NAMALWA (cell line): Measurements from ENCODE around the gene HLA-DQA1.
A peak's percentile ranks its signal among the peaks of the same experiment; 100 is the strongest.
"Not testable (repeated sequence)": the region's sequence is repeated elsewhere in the genome, so short reads cannot be mapped to it uniquely, and the experiment has no call there.

ENCODE experiments used
- DNase-seq: peaks from one replicate; pipeline ENCODE4 v3.0.0-alpha.2; 2015; ENCODE audit warnings: low spot score

Gene HLA-DQA1

GRCh38 chr6:32637219-32637880, at the start of gene HLA-DQA1:
TSS of gene HLA-DQA1 (plus strand) at chr6:32637406. CDS start at chr6:32637459, 53 bp downstream.
- peak; percentile 93 for DNase-seq

- no peak for DNase-seq
Observed at GRCh38 chr6:32588156-32588555, 49.0 kb upstream of the HLA-DQA1 start.

GRCh38 chr6:32589596-32590449, 47.4 kb upstream of the HLA-DQA1 start, which contains the start of gene HLA-DRB1:
TSS of gene HLA-DRB1 (minus strand) at chr6:32589848. CDS start at chr6:32589742, 106 bp downstream.
- DNase-seq, result peak; percentile 75

- not testable (repeated sequence) for DNase-seq
Observed at GRCh38 chr6:32590713-32591112, 46.5 kb upstream of the HLA-DQA1 start.

- DNase-seq, result no peak
Observed at GRCh38 chr6:32597024-32597423, 40.2 kb upstream of the HLA-DQA1 start.

- no peak for DNase-seq
Observed at GRCh38 chr6:32602383-32602782, 34.8 kb upstream of the HLA-DQA1 start.

- no peak for DNase-seq
Observed at GRCh38 chr6:32603222-32603621, 34.0 kb upstream of the HLA-DQA1 start.

- DNase-seq, result peak; percentile 37
Observed at GRCh38 chr6:32603888-32604287, 33.3 kb upstream of the HLA-DQA1 start.

- DNase-seq, result peak; percentile 72
Observed at GRCh38 chr6:32604434-32604877, 32.8 kb upstream of the HLA-DQA1 start.

- DNase-seq, result no peak
Observed at GRCh38 chr6:32607263-32607987, 29.8 kb upstream of the HLA-DQA1 start.

- DNase-seq, result no peak
Observed at GRCh38 chr6:32607988-32608298, 29.3 kb upstream of the HLA-DQA1 start.

- peak; percentile 42 for DNase-seq
Observed at GRCh38 chr6:32608362-32608761, 28.8 kb upstream of the HLA-DQA1 start.

- no peak for DNase-seq
Observed at GRCh38 chr6:32609391-32609730, 27.8 kb upstream of the HLA-DQA1 start.

- peak; percentile 95 for DNase-seq
Observed at GRCh38 chr6:32609731-32610640, 27.2 kb upstream of the HLA-DQA1 start.

- DNase-seq, result no peak
Observed at GRCh38 chr6:32610682-32611296, 26.4 kb upstream of the HLA-DQA1 start.

GRCh38 chr6:32613475-32613874, 23.7 kb upstream of the HLA-DQA1 start:
- no peak for DNase-seq

- no peak for DNase-seq
Observed at GRCh38 chr6:32614366-32615081, 22.7 kb upstream of the HLA-DQA1 start.

- no peak for DNase-seq
Observed at GRCh38 chr6:32615885-32616532, 21.2 kb upstream of the HLA-DQA1 start.

- DNase-seq, result no peak
Observed at GRCh38 chr6:32617751-32618150, 19.5 kb upstream of the HLA-DQA1 start.

- no peak for DNase-seq
Observed at GRCh38 chr6:32621372-32621771, 15.8 kb upstream of the HLA-DQA1 start.
